Esophagus (tissue), 2 donors: Measurements from ENCODE around the gene ANKRD63. TPM values are rescaled to one million over a fixed set of nuclear protein-coding genes. Genes with fewer than 3 reads are reported as not detected.

Experiments
- H3K27ac ChIP-seq, 2 donors: one replicate each; pipeline ENCODE4 v1.5.1; 2013; ENCODE audit warnings: low read depth in 2 of 2, mild to moderate bottlenecking in 2 of 2, inconsistent platforms in 1 of 2, low read length in 1 of 2, moderate library complexity in 1 of 2
- H3K27me3 ChIP-seq, 2 donors: one replicate each; pipeline ENCODE4 v1.6.1; 2013; ENCODE audit warnings: low read length in 2 of 2, control low read depth in 1 of 2, mild to moderate bottlenecking in 1 of 2; ENCODE audit not compliant: insufficient read depth in 2 of 2, control insufficient read depth in 1 of 2
- H3K36me3 ChIP-seq, 2 donors: one replicate each; pipeline ENCODE4 v1.6.1; 2013; ENCODE audit warnings: low read length in 1 of 2; ENCODE audit not compliant: control insufficient read depth in 2 of 2, insufficient read depth in 2 of 2
- H3K4me1 ChIP-seq, 2 donors: one replicate each; pipeline ENCODE4 v1.6.1; 2013; ENCODE audit warnings: low read length in 1 of 2; ENCODE audit not compliant: control insufficient read depth in 2 of 2, insufficient read depth in 2 of 2
- H3K4me3 ChIP-seq, 2 donors: one replicate each; pipeline ENCODE4 v1.5.1; 2013; ENCODE audit warnings: low read length in 2 of 2, mild to moderate bottlenecking in 2 of 2, low read depth in 1 of 2, moderate library complexity in 1 of 2
- H3K9me3 ChIP-seq, 2 donors: one replicate each; pipeline ENCODE4 v1.6.1; 2013; ENCODE audit warnings: mild to moderate bottlenecking in 2 of 2, low read depth in 1 of 2, low read length in 1 of 2, moderate library complexity in 1 of 2; ENCODE audit not compliant: control insufficient read depth in 2 of 2, insufficient read depth in 1 of 2
- WGBS, 2 donors: extraction: QIAGEN DNeasy Blood & Tissue Kit; methylation state at CpG; one replicate each; pipeline ENCODE4 v1.1.7; 2013; 5-methylcytosine and 5-hydroxymethylcytosine counted together
- polyA plus RNA-seq, 2 donors: library from polyadenylated mRNA; stranded (reverse); fragments of 200-250 nt; gene quantifications; one replicate each; pipeline ENCODE4 v1.2.3, GENCODE V29; 2013
- donor health status: healthy with polysubstance abuse.
- donor health status: Bipolar disorder and iron deficiency.

The ANKRD63 gene
- polyA plus RNA-seq, 2 donors = not detected

- Histone ChIP-seq H3K27me3 (no peaks in the 10 kb centered on the region), H3K36me3 (peaks cover 0 to 42% of the 10 kb centered on the region in 2 donors), H3K27ac (peak overlapping the region in 1 of 2 donors; percentile 38), H3K9me3 (no peaks in the 10 kb centered on the region), H3K4me1 (peaks cover 0 to 6% of the 10 kb centered on the region in 2 donors), H3K4me3 (no peak overlapping the region)
- WGBS, 2 donors = 92 to 93% methylated on average over 20 of the region's 20 CpGs
These were observed 17.0 kb downstream of the ANKRD63 start for GRCh38 chr15:40265875-40266274.

GRCh38 chr15:40265355-40265754 lies 17.5 kb downstream of the ANKRD63 start:
- H3K36me3 ChIP-seq = peaks cover 0 to 42% of the 10 kb centered on the region in 2 donors
- H3K4me3 ChIP-seq = no peak overlapping the region
- WGBS, 2 donors = 76 to 80% methylated on average over 10 of the region's 10 CpGs
- H3K4me1 ChIP-seq = peaks cover 0 to 6% of the 10 kb centered on the region in 2 donors
- no peaks in the 10 kb centered on the region for H3K9me3 ChIP-seq
- H3K27me3 ChIP-seq = no peaks in the 10 kb centered on the region
- no peak overlapping the region for H3K27ac ChIP-seq

- H3K9me3 ChIP-seq = no peaks in the 10 kb centered on the region
- 84 to 85% methylated on average over 16 of the region's 16 CpGs for WGBS, 2 donors
- H3K36me3 ChIP-seq = peaks cover 0 to 37% of the 10 kb centered on the region in 2 donors
- no peaks in the 10 kb centered on the region for H3K27me3 ChIP-seq
- H3K4me3 ChIP-seq = no peak overlapping the region
- H3K27ac ChIP-seq = no peak overlapping the region
- peaks cover 0 to 6% of the 10 kb centered on the region in 2 donors for H3K4me1 ChIP-seq
These were observed 18.3 kb downstream of the ANKRD63 start for GRCh38 chr15:40264321-40265153.

GRCh38 chr15:40263024-40263754 lies 19.7 kb downstream of the ANKRD63 start:
- 79 to 81% methylated on average over 12 of the region's 12 CpGs for WGBS, 2 donors
- Histone ChIP-seq H3K27me3 (no peaks in the 10 kb centered on the region), H3K4me1 (peaks cover 0 to 6% of the 10 kb centered on the region in 2 donors), H3K4me3 (no peak overlapping the region), H3K36me3 (peaks cover 0 to 37% of the 10 kb centered on the region in 2 donors), H3K27ac (no peak overlapping the region), H3K9me3 (no peaks in the 10 kb centered on the region)

- Histone ChIP-seq H3K36me3 (peaks cover 0 to 15% of the 10 kb centered on the region in 2 donors), H3K27me3 (no peaks in the 10 kb centered on the region), H3K4me3 (no peak overlapping the region), H3K27ac (no peak overlapping the region), H3K4me1 (no peaks in the 10 kb centered on the region), H3K9me3 (no peaks in the 10 kb centered on the region)
- WGBS, 2 donors = 71 to 75% methylated on average over 7 of the region's 7 CpGs
These were observed 23.8 kb downstream of the ANKRD63 start for GRCh38 chr15:40259021-40259420.

GRCh38 chr15:40258544-40258943 lies 24.3 kb downstream of the ANKRD63 start:
- Histone ChIP-seq H3K36me3 (peaks cover 0 to 15% of the 10 kb centered on the region in 2 donors), H3K27me3 (no peaks in the 10 kb centered on the region), H3K4me1 (peaks cover 2% of the 10 kb centered on the region in 2 donors), H3K9me3 (no peaks in the 10 kb centered on the region), H3K27ac (no peak overlapping the region), H3K4me3 (no peak overlapping the region)
- WGBS, 2 donors = 63 to 70% methylated on average over 8 of the region's 8 CpGs

- Histone ChIP-seq H3K36me3 (peaks cover 0 to 13% of the 10 kb centered on the region in 2 donors), H3K27ac (no peak overlapping the region), H3K4me1 (peaks cover 8% of the 10 kb centered on the region in 2 donors), H3K9me3 (no peaks in the 10 kb centered on the region), H3K4me3 (no peak overlapping the region), H3K27me3 (no peaks in the 10 kb centered on the region)
- WGBS, 2 donors = 77 to 79% methylated on average over 9 of the region's 9 CpGs
These were observed 25.0 kb downstream of the ANKRD63 start for GRCh38 chr15:40257656-40258450.

- WGBS, 2 donors = 81 to 90% methylated on average over 17 of the region's 17 CpGs
- Histone ChIP-seq H3K4me1 (peaks cover 8 to 17% of the 10 kb centered on the region in 2 donors), H3K9me3 (no peaks in the 10 kb centered on the region), H3K36me3 (peaks cover 0 to 13% of the 10 kb centered on the region in 2 donors), H3K4me3 (no peak overlapping the region), H3K27me3 (no peaks in the 10 kb centered on the region), H3K27ac (no peak overlapping the region)
These were observed 26.1 kb downstream of the ANKRD63 start for GRCh38 chr15:40256638-40257235.

GRCh38 chr15:40255033-40255432 lies 27.8 kb downstream of the ANKRD63 start:
- 86 to 90% methylated on average over 4 of the region's 4 CpGs for WGBS, 2 donors
- peaks cover 0 to 13% of the 10 kb centered on the region in 2 donors for H3K36me3 ChIP-seq
- H3K27ac ChIP-seq = no peak overlapping the region
- H3K27me3 ChIP-seq = no peaks in the 10 kb centered on the region
- H3K9me3 ChIP-seq = no peaks in the 10 kb centered on the region
- H3K4me3 ChIP-seq = no peak overlapping the region
- H3K4me1 ChIP-seq = peaks cover 8 to 23% of the 10 kb centered on the region in 2 donors
